Adrenal gland (tissue), 5 donors: ENCODE data around the gene MPP1.
"Not testable (repeated sequence)": the region's sequence is repeated elsewhere in the genome, so short reads cannot be mapped to it uniquely, and the experiment has no call there.

Experiments used
- CTCF ChIP-seq, 6 experiments: fragments of 450-650 bp in 4 of 6; fragments of 200-600 bp in 2 of 6; sonication (generic) in 1 of 6; IDR thresholded peaks; 1 replicate in 5 of 6; 2 replicates in 1 of 6; pipeline versions ENCODE4 v1.5.1 to v1.8.0; 2016 to 2021; ENCODE audit warnings: antibody characterized with exemption in 6 of 6, mild to moderate bottlenecking in 2 of 6, moderate library complexity in 1 of 6
- POLR2A ChIP-seq, 2 donors: fragments of 450-650 bp; IDR thresholded peaks; one replicate each; pipeline ENCODE4 v1.6.1; 2017; ENCODE audit warnings: antibody characterized with exemption in 2 of 2, mild to moderate bottlenecking in 2 of 2, moderate library complexity in 1 of 2
- donor health status: DM: no; HTN: no; CAD: no.

- TF ChIP-seq POLR2A, CTCF (IDR thresholded peaks at IDR 0.05): not testable (repeated sequence)
Measured at GRCh38 chrX:154817048-154817618, 11.8 kb upstream of the MPP1 start.
